WTC11 (cell line): Measurements from ENCODE around the gene PSTK. TPM values are rescaled to one million over a fixed set of nuclear protein-coding genes. Genes with fewer than 3 reads are reported as not detected.

Experiments used
- ATAC-seq: fragments of 200-7000 bp; cut with Tn5 transposase; 2 replicates; pipeline ENCODE4 v1.10.0; 2021; ENCODE audit warnings: mild to moderate bottlenecking, moderate library complexity
- Bru-seq: library from RNA; stranded (reverse); fragments of 400-500 nt; gene quantifications from one replicate; lab custom pipeline; 2021; lab: Mats Ljungman, UMichigan
- CTCF ChIA-PET: fragments of 300-600 bp; sonication (Branson Sonifier 250); formaldehyde crosslinking; loops from one replicate; lab custom pipeline; 2021; ENCODE audit warnings: antibody characterized with exemption; lab: Charles Lee
- POLR2A ChIA-PET: fragments of 350-600 bp; sonication (Branson Sonifier 250); formaldehyde crosslinking; loops from one replicate; lab custom pipeline; 2021; ENCODE audit warnings: antibody characterized with exemption; lab: Charles Lee
- DNase-seq: peaks from one replicate; pipeline ENCODE4 v3.0.0; 2021; ENCODE audit warnings: low spot score
- H3K27ac Mint-ChIP-seq: 2 replicates; pipeline ENCODE4 v1.8.0; 2021; ENCODE audit warnings: mixed read lengths
- H3K27me3 Mint-ChIP-seq: 2 replicates; pipeline ENCODE4 v1.8.0; 2021; ENCODE audit warnings: low read depth, mild to moderate bottlenecking, moderate library complexity, mixed read lengths
- H3K36me3 Mint-ChIP-seq: 2 replicates; pipeline ENCODE4 v1.8.0; 2021; ENCODE audit warnings: mixed read lengths
- H3K4me1 Mint-ChIP-seq: 2 replicates; pipeline ENCODE4 v1.8.0; 2022; ENCODE audit warnings: mixed read lengths
- H3K4me3 Mint-ChIP-seq: 2 replicates; pipeline ENCODE4 v1.8.0; 2021; ENCODE audit warnings: mild to moderate bottlenecking, moderate library complexity, mixed read lengths
- H3K9me3 Mint-ChIP-seq: 2 replicates; pipeline ENCODE4 v1.8.0; 2021; ENCODE audit warnings: mixed read lengths
- ATF2 ChIP-seq: sonication (generic); formaldehyde crosslinking; IDR thresholded peaks from 2 replicates; pipeline ENCODE4 v1.8.1; 2022; ENCODE audit warnings: low read depth, missing genetic modification reagents, borderline replicate concordance
- CBFB ChIP-seq: sonication (generic); formaldehyde crosslinking; IDR thresholded peaks from 2 replicates; pipeline ENCODE4 v1.8.1; 2022; ENCODE audit warnings: mild to moderate bottlenecking, low read depth, missing genetic modification reagents
- ELF4 ChIP-seq: sonication (generic); formaldehyde crosslinking; IDR thresholded peaks from 2 replicates; pipeline ENCODE4 v1.8.1; 2022; ENCODE audit warnings: low read depth, mild to moderate bottlenecking, moderate library complexity, missing genetic modification reagents
- ESRRA ChIP-seq: sonication (generic); formaldehyde crosslinking; IDR thresholded peaks from 2 replicates; pipeline ENCODE4 v1.8.1; 2022; ENCODE audit warnings: mild to moderate bottlenecking, missing genetic modification reagents, borderline replicate concordance
- GRHL2 ChIP-seq: fragments of 250-450 bp; sonication (Bioruptor Pico); IDR thresholded peaks from 2 replicates; pipeline ENCODE4 v1.8.0; 2022; ENCODE audit warnings: mild to moderate bottlenecking, moderate library complexity; ENCODE audit not compliant: insufficient replicate concordance, severe bottlenecking
- HMGA2 ChIP-seq: fragments of 250-450 bp; sonication (Bioruptor Pico); IDR thresholded peaks from 2 replicates; pipeline ENCODE4 v1.4.0; 2021; ENCODE audit warnings: mild to moderate bottlenecking, moderate library complexity
- IRF1 ChIP-seq: sonication (generic); formaldehyde crosslinking; IDR thresholded peaks from 2 replicates; pipeline ENCODE4 v1.8.0; 2023; ENCODE audit warnings: missing genetic modification reagents
- IRF2 ChIP-seq: sonication (generic); formaldehyde crosslinking; IDR thresholded peaks from 2 replicates; pipeline ENCODE4 v1.8.0; 2022; ENCODE audit warnings: low read depth, missing genetic modification reagents, borderline replicate concordance
- JUN ChIP-seq: sonication (generic); formaldehyde crosslinking; IDR thresholded peaks from 2 replicates; pipeline ENCODE4 v1.8.0; 2023; ENCODE audit warnings: mild to moderate bottlenecking, missing genetic modification reagents
- KAT7 ChIP-seq: sonication (generic); formaldehyde crosslinking; IDR thresholded peaks from 2 replicates; pipeline ENCODE4 v1.8.1; 2023; ENCODE audit warnings: missing genetic modification reagents, mild to moderate bottlenecking, borderline replicate concordance
- NFE2L1 ChIP-seq: sonication (generic); formaldehyde crosslinking; IDR thresholded peaks from 2 replicates; pipeline ENCODE4 v1.8.1; 2023; ENCODE audit warnings: missing genetic modification reagents
- NFYB ChIP-seq: sonication (generic); formaldehyde crosslinking; conservative IDR thresholded peaks from 2 replicates; pipeline ENCODE4 v1.8.0; 2022; ENCODE audit warnings: low read depth, missing genetic modification reagents
- TEAD1 ChIP-seq: sonication (generic); formaldehyde crosslinking; IDR thresholded peaks from 2 replicates; pipeline ENCODE4 v1.8.0; 2022; ENCODE audit warnings: mild to moderate bottlenecking, missing genetic modification reagents
- TP53 ChIP-seq: sonication (generic); formaldehyde crosslinking; IDR thresholded peaks from 2 replicates; pipeline ENCODE4 v1.8.1; 2023; ENCODE audit warnings: mild to moderate bottlenecking, missing genetic modification reagents
- ZBTB21 ChIP-seq: sonication (generic); formaldehyde crosslinking; IDR thresholded peaks from 2 replicates; pipeline ENCODE4 v1.8.1; 2023; ENCODE audit warnings: mild to moderate bottlenecking, missing genetic modification reagents, borderline replicate concordance
- ZNF219 ChIP-seq: sonication (generic); formaldehyde crosslinking; IDR thresholded peaks from 2 replicates; pipeline ENCODE4 v1.8.0; 2023; ENCODE audit warnings: missing genetic modification reagents, mild to moderate bottlenecking, borderline replicate concordance
- long read RNA-seq, 3 experiments: library from RNA in 1 of 3; library from capped mRNA in 1 of 3; library from polyadenylated mRNA in 1 of 3; unstranded in 2 of 3; stranded (forward) in 1 of 3; transcript quantifications; one replicate each; pipeline ENCODE4 v2.0.0, GENCODE V29; 2021
- total RNA-seq: library from RNA; stranded (reverse); gene quantifications from 3 replicates; pipeline ENCODE4 v1.2.3, GENCODE V29; 2021
- TF ChIP-seq, protein P1 (sequence below): sonication (generic); formaldehyde crosslinking; IDR thresholded peaks from 2 replicates; pipeline ENCODE4 v1.8.0; 2022; ENCODE audit warnings: missing genetic modification reagents
- TF ChIP-seq, protein P2 (sequence below): fragments of 250-450 bp; sonication (Bioruptor Pico); IDR thresholded peaks from 2 replicates; pipeline ENCODE4 v1.9.0; 2021; ENCODE audit warnings: mild to moderate bottlenecking
- TF ChIP-seq, protein P3 (sequence below): sonication (generic); formaldehyde crosslinking; IDR thresholded peaks from 2 replicates; pipeline ENCODE4 v1.8.0; 2022; ENCODE audit warnings: mild to moderate bottlenecking, missing genetic modification reagents
- TF ChIP-seq, protein P4 (sequence below): fragments of 250-450 bp; sonication (Bioruptor Pico); IDR thresholded peaks from 2 replicates; pipeline ENCODE4 v1.8.0; 2021; ENCODE audit warnings: mild to moderate bottlenecking

The PSTK gene, protein sequence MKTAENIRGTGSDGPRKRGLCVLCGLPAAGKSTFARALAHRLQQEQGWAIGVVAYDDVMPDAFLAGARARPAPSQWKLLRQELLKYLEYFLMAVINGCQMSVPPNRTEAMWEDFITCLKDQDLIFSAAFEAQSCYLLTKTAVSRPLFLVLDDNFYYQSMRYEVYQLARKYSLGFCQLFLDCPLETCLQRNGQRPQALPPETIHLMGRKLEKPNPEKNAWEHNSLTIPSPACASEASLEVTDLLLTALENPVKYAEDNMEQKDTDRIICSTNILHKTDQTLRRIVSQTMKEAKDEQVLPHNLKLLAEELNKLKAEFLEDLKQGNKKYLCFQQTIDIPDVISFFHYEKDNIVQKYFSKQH
- total RNA-seq (4.0 to 6.2 TPM (median 5.6 TPM) in 3 replicates), Bru-seq, nascent RNA (percentile 62 among the genes with signal in this experiment)
- long read RNA-seq, experiment 1, transcript PSTK-201 (7 exons, 1,705 nt): major isoform, 9 of 26 reads
- long read RNA-seq, experiment 1, transcript PSTK-203 (6 exons, 1,098 nt): major isoform, 9 of 26 reads
- long read RNA-seq, experiment 1, partial matches to known transcripts: 2 of 26 reads
- long read RNA-seq, experiment 1, other reads (novel, unspliced or antisense): 6 of 26 reads
- long read RNA-seq, experiment 2, partial matches to known transcripts: 0 of 5 reads
- long read RNA-seq, experiment 2, other reads (novel, unspliced or antisense): 3 of 5 reads
- long read RNA-seq, experiment 3, transcript PSTK-203 (6 exons, 1,098 nt): major isoform, 14 of 22 reads
- long read RNA-seq, experiment 3, transcript PSTK-201 (7 exons, 1,705 nt): minor isoform, 6 of 22 reads
- long read RNA-seq, experiment 3, partial matches to known transcripts: 0 of 22 reads
- long read RNA-seq, experiment 3, other reads (novel, unspliced or antisense): 1 of 22 reads

DNA sequence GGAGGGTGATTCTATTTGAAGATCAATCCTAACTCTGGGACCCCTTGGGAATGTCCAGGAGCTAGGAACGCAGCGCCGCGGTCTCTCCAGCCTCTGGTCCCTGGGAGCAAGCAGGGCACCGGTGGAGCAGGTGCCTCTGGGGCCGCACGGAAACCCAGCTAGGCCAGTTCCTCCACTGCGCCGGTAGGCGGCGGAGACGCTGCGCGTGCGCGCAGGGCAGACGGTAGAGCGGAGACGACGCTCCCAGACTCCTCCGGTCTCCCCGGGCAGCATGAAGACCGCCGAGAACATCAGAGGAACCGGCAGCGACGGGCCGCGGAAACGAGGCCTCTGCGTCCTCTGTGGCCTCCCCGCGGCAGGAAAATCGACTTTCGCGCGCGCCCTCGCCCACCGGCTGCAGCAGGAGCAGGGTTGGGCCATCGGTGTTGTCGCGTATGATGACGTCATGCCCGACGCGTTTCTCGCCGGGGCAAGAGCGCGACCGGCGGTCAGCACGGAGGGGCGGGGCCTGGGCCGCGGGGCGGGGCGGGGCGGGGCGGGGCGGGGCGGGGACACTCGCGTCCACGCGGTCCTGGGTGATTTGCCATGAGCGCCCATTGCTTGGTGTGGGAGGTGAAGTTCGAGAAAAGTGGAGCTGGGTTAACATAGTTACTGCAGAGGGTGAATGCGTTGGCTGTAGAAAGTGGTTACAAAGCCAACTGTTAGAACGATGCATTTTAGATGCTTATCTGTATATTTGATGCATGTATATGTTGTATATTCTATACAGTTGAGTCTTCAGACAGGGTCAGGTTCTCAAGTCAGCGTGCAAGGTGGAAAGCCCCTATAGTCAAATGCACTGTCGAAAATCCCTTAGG is at the start of gene PSTK:
TSS of gene PSTK (plus strand) at position 193 of the 857 bp plus-strand sequence. CDS start at position 272, 79 bp downstream.
- ATAC-seq (peak; percentile 98), DNase-seq (peak; percentile 87)
- peak within 1 kb of the TSS; percentile 96 for H3K27ac Mint-ChIP-seq
- H3K4me1 Mint-ChIP-seq: peaks cover 13% of the 10 kb centered on the region
- CTCF ChIA-PET: interaction anchor here (0.6 to 3.1 kb wide), 15 partner anchors 10 to 332 kb away, joined by 3 to 12 read pairs (median 4); partner anchors contain the start of gene CUZD1
- peaks cover 5% of the 10 kb centered on the region; the same call in 1 of the 2 replicates for H3K27me3 Mint-ChIP-seq
- POLR2A ChIA-PET: no interaction called here
- no peaks in the 10 kb centered on the region for H3K9me3 Mint-ChIP-seq
- H3K36me3 Mint-ChIP-seq: no peaks in the 10 kb centered on the region
- peak within 1 kb of the TSS; percentile 81 for H3K4me3 Mint-ChIP-seq
- peak; percentile 38; the same call in 1 of the 2 replicates for TF ChIP-seq CBFB
- TF ChIP-seq, protein P1, sequence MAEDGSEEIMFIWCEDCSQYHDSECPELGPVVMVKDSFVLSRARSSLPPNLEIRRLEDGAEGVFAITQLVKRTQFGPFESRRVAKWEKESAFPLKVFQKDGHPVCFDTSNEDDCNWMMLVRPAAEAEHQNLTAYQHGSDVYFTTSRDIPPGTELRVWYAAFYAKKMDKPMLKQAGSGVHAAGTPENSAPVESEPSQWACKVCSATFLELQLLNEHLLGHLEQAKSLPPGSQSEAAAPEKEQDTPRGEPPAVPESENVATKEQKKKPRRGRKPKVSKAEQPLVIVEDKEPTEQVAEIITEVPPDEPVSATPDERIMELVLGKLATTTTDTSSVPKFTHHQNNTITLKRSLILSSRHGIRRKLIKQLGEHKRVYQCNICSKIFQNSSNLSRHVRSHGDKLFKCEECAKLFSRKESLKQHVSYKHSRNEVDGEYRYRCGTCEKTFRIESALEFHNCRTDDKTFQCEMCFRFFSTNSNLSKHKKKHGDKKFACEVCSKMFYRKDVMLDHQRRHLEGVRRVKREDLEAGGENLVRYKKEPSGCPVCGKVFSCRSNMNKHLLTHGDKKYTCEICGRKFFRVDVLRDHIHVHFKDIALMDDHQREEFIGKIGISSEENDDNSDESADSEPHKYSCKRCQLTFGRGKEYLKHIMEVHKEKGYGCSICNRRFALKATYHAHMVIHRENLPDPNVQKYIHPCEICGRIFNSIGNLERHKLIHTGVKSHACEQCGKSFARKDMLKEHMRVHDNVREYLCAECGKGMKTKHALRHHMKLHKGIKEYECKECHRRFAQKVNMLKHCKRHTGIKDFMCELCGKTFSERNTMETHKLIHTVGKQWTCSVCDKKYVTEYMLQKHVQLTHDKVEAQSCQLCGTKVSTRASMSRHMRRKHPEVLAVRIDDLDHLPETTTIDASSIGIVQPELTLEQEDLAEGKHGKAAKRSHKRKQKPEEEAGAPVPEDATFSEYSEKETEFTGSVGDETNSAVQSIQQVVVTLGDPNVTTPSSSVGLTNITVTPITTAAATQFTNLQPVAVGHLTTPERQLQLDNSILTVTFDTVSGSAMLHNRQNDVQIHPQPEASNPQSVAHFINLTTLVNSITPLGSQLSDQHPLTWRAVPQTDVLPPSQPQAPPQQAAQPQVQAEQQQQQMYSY: no peak
- peak; percentile 63; the same call in 1 of the 2 replicates for TF ChIP-seq ATF2 (CRISPR knock-in tag)
- TF ChIP-seq, protein P2, sequence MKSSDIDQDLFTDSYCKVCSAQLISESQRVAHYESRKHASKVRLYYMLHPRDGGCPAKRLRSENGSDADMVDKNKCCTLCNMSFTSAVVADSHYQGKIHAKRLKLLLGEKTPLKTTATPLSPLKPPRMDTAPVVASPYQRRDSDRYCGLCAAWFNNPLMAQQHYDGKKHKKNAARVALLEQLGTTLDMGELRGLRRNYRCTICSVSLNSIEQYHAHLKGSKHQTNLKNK (CRISPR knock-in tag): no peak
- no peak for TF ChIP-seq ESRRA (CRISPR knock-in tag)
- TF ChIP-seq TEAD1: peak; percentile 90
- TF ChIP-seq IRF1 (CRISPR knock-in tag): peak; percentile 56; the same call in 1 of the 2 replicates
- TF ChIP-seq KAT7 (CRISPR knock-in tag): peak; percentile 89; the same call in 1 of the 2 replicates
- peak; percentile 60; the same call in 1 of the 2 replicates for TF ChIP-seq NFE2L1 (CRISPR knock-in tag)
- peak; percentile 18; the same call in 1 of the 2 replicates for TF ChIP-seq HMGA2
- TF ChIP-seq, protein P3, sequence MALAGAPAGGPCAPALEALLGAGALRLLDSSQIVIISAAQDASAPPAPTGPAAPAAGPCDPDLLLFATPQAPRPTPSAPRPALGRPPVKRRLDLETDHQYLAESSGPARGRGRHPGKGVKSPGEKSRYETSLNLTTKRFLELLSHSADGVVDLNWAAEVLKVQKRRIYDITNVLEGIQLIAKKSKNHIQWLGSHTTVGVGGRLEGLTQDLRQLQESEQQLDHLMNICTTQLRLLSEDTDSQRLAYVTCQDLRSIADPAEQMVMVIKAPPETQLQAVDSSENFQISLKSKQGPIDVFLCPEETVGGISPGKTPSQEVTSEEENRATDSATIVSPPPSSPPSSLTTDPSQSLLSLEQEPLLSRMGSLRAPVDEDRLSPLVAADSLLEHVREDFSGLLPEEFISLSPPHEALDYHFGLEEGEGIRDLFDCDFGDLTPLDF (CRISPR knock-in tag): peak; percentile 55; the same call in 1 of the 2 replicates
- TF ChIP-seq TP53 (CRISPR knock-in tag): 0 out of 2 replicates have a peak, but pooled peaks have one; percentile 35
- no peak for TF ChIP-seq GRHL2
- TF ChIP-seq, protein P4, sequence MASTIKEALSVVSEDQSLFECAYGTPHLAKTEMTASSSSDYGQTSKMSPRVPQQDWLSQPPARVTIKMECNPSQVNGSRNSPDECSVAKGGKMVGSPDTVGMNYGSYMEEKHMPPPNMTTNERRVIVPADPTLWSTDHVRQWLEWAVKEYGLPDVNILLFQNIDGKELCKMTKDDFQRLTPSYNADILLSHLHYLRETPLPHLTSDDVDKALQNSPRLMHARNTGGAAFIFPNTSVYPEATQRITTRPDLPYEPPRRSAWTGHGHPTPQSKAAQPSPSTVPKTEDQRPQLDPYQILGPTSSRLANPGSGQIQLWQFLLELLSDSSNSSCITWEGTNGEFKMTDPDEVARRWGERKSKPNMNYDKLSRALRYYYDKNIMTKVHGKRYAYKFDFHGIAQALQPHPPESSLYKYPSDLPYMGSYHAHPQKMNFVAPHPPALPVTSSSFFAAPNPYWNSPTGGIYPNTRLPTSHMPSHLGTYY (CRISPR knock-in tag): no peak
- no peak for TF ChIP-seq ELF4
- no peak for TF ChIP-seq ZBTB21
- TF ChIP-seq NFYB (CRISPR knock-in tag): no peak
- TF ChIP-seq IRF2 (CRISPR knock-in tag): no peak
- TF ChIP-seq ZNF219 (CRISPR knock-in tag): peak; percentile 54; the same call in 1 of the 2 replicates
- TF ChIP-seq JUN (CRISPR knock-in tag): no peak
